Gastrocnemius medialis (tissue), 4 donors: ENCODE results near the gene ODAPH. TPM values are rescaled to one million over a fixed set of nuclear protein-coding genes. Genes with fewer than 3 reads are reported as not detected.

Experiments used
- ATAC-seq, 2 donors: fragments of 150-250 bp; one replicate each; pipeline ENCODE4 v1.9.1; 2016
- DNase-seq, 2 donors: peaks; one replicate each; pipeline ENCODE4 v3.0.0-alpha.2; 2019
- H3K27ac ChIP-seq, 4 donors: fragments of 200-600 bp; sonication (generic); 1 replicate in 1 of 4; 2 replicates in 3 of 4; pipeline ENCODE4 v1.5.1; 2016 to 2018; ENCODE audit warnings: mild to moderate bottlenecking in 2 of 4, moderate library complexity in 1 of 4
- H3K27me3 ChIP-seq, 3 donors: fragments of 200-600 bp; sonication (generic) in 2 of 3; 1 replicate in 1 of 3; 2 replicates in 2 of 3; pipeline versions ENCODE4 v1.5.1 to v1.6.0; 2016 to 2019; ENCODE audit warnings: mild to moderate bottlenecking in 1 of 3, moderate library complexity in 1 of 3
- H3K36me3 ChIP-seq, 2 donors: fragments of 200-600 bp; sonication (generic) in 1 of 2; one replicate each; pipeline ENCODE4 v1.5.1; 2017 to 2018
- H3K4me1 ChIP-seq, 2 donors: fragments of 200-600 bp; sonication (generic) in 1 of 2; one replicate each; pipeline ENCODE4 v1.5.1; 2016 to 2017; ENCODE audit warnings: mild to moderate bottlenecking in 2 of 2
- H3K4me3 ChIP-seq, 4 donors: fragments of 200-600 bp; sonication (generic) in 3 of 4; 1 replicate in 1 of 4; 2 replicates in 3 of 4; pipeline ENCODE4 v1.5.1; 2016 to 2019; ENCODE audit warnings: mild to moderate bottlenecking in 2 of 4
- H3K9me3 ChIP-seq, 3 donors: fragments of 200-600 bp; sonication (generic) in 2 of 3; 1 replicate in 1 of 3; 2 replicates in 2 of 3; pipeline ENCODE4 v1.5.1; 2016 to 2019
- CTCF ChIP-seq, 5 experiments: fragments of 450-650 bp in 3 of 5; fragments of 200-600 bp in 2 of 5; sonication (generic) in 2 of 5; IDR thresholded peaks in 4 of 5; conservative IDR thresholded peaks in 1 of 5; 1 replicate in 4 of 5; 2 replicates in 1 of 5; pipeline ENCODE4 v1.5.1; 2016 to 2019; ENCODE audit warnings: antibody characterized with exemption in 5 of 5, mild to moderate bottlenecking in 3 of 5, moderate library complexity in 3 of 5
- POLR2A ChIP-seq, 2 donors: fragments of 450-650 bp; IDR thresholded peaks; one replicate each; pipeline ENCODE4 v1.6.1; 2017; ENCODE audit warnings: antibody characterized with exemption in 2 of 2, mild to moderate bottlenecking in 2 of 2, moderate library complexity in 2 of 2
- in situ Hi-C, 4 donors: fragments of 200-750 bp; cut with MboI; loops; one replicate each; pipeline versions ENCODE4 v1.15.0 to v1.8.0; 2017; ENCODE audit warnings: low sequenced_read_pairs in 4 of 4
- intact Hi-C: fragments of 100-400 bp; cut with DNase I; formaldehyde crosslinking; loops from one replicate; pipeline ENCODE4 v1.15.1; 2023; ENCODE audit warnings: low total_unique reads
- total RNA-seq, 4 donors: library from RNA; depleted of rRNA; stranded (reverse); fragments of >200 nt; gene quantifications; one replicate each; pipeline versions ENCODE4 v1.1.0 to v1.2.3, GENCODE V29; 2016

Gene ODAPH
- total RNA-seq, 4 donors from 2014 or later = not detected

GRCh38 chr4:75593393-75593792 lies 37.5 kb downstream of the ODAPH start:
- intact Hi-C loops (no loop called here), in situ Hi-C loops (no loop called here)

GRCh38 chr4:75596061-75596460 lies 40.2 kb downstream of the ODAPH start:
- no peaks in the 10 kb centered on the region for H3K4me1 ChIP-seq
- no peak for ATAC-seq
- TF ChIP-seq CTCF (IDR thresholded peaks at IDR 0.05 in 4 of 5, conservative IDR thresholded peaks at IDR 0.05 in 1 of 5) (no peak), POLR2A (IDR thresholded peaks at IDR 0.05) (no peak)
- H3K9me3 ChIP-seq = no peaks in the 10 kb centered on the region
- H3K27me3 ChIP-seq = no peaks in the 10 kb centered on the region
- H3K27ac ChIP-seq = no peak overlapping the region
- no peak overlapping the region for H3K4me3 ChIP-seq
- in situ Hi-C loops = no loop called here
- no peaks in the 10 kb centered on the region for H3K36me3 ChIP-seq
- DNase-seq = no peak
- intact Hi-C loops = no loop called here

More at GRCh38 chr4:75593393-75593792, 37.5 kb downstream of the ODAPH start:
- ATAC-seq (no peak), DNase-seq (no peak)
- Histone ChIP-seq H3K36me3 (no peaks in the 10 kb centered on the region), H3K9me3 (no peaks in the 10 kb centered on the region), H3K27me3 (no peaks in the 10 kb centered on the region), H3K4me1 (no peaks in the 10 kb centered on the region), H3K4me3 (no peak overlapping the region), H3K27ac (no peak overlapping the region)
- TF ChIP-seq CTCF (IDR thresholded peaks at IDR 0.05 in 4 of 5, conservative IDR thresholded peaks at IDR 0.05 in 1 of 5) (no peak), POLR2A (IDR thresholded peaks at IDR 0.05) (no peak)

- DNase-seq = no peak
- intact Hi-C loops (no loop called here), in situ Hi-C loops (no loop called here)
- H3K4me3 ChIP-seq = no peak overlapping the region
- no peak for ATAC-seq
- no peak for TF ChIP-seq CTCF (IDR thresholded peaks at IDR 0.05 in 4 of 5, conservative IDR thresholded peaks at IDR 0.05 in 1 of 5)
- no peak for TF ChIP-seq POLR2A (IDR thresholded peaks at IDR 0.05)
- no peak overlapping the region for H3K27ac ChIP-seq
- no peaks in the 10 kb centered on the region for H3K4me1 ChIP-seq
- no peaks in the 10 kb centered on the region for H3K36me3 ChIP-seq
- no peaks in the 10 kb centered on the region for H3K27me3 ChIP-seq
- H3K9me3 ChIP-seq = no peaks in the 10 kb centered on the region
These were observed 42.5 kb downstream of the ODAPH start for GRCh38 chr4:75598390-75598789.

- no peak for TF ChIP-seq CTCF (IDR thresholded peaks at IDR 0.05 in 4 of 5, conservative IDR thresholded peaks at IDR 0.05 in 1 of 5)
- no peak for TF ChIP-seq POLR2A (IDR thresholded peaks at IDR 0.05)
- in situ Hi-C loops = no loop called here
- Histone ChIP-seq H3K27ac (no peak overlapping the region), H3K36me3 (no peaks in the 10 kb centered on the region), H3K27me3 (no peaks in the 10 kb centered on the region), H3K9me3 (no peaks in the 10 kb centered on the region), H3K4me1 (no peaks in the 10 kb centered on the region), H3K4me3 (no peak overlapping the region)
- ATAC-seq (no peak), DNase-seq (no peak)
- intact Hi-C loops = no loop called here
These were observed 43.8 kb downstream of the ODAPH start for GRCh38 chr4:75599647-75600046.

- intact Hi-C loops (no loop called here), in situ Hi-C loops (no loop called here)
- H3K27me3 ChIP-seq = no peaks in the 10 kb centered on the region
- no peak overlapping the region for H3K4me3 ChIP-seq
- H3K27ac ChIP-seq = no peak overlapping the region
- TF ChIP-seq CTCF (IDR thresholded peaks at IDR 0.05 in 4 of 5, conservative IDR thresholded peaks at IDR 0.05 in 1 of 5) = no peak
- TF ChIP-seq POLR2A (IDR thresholded peaks at IDR 0.05) = no peak
- ATAC-seq (no peak), DNase-seq (no peak)
- H3K4me1 ChIP-seq = no peaks in the 10 kb centered on the region
- H3K36me3 ChIP-seq = no peaks in the 10 kb centered on the region
- no peaks in the 10 kb centered on the region for H3K9me3 ChIP-seq
These were observed 50.1 kb downstream of the ODAPH start for GRCh38 chr4:75605928-75606327.
